Measurements from ENCODE around the gene AK5. TPM values are rescaled to one million over a fixed set of nuclear protein-coding genes. Genes with fewer than 3 reads are reported as not detected.

AK5 gene
- total and polyA plus RNA-seq, 2 experiments from 2014 or later = 8.8 to 12.2 TPM

- TF ChIP-seq REST (IDR thresholded peaks at IDR 0.05; ENCODE audit: unreplicated experiment) = no peak
Measured at GRCh38 chr1:77401384-77401783, 119.6 kb downstream of the AK5 start (continued).

DNA sequence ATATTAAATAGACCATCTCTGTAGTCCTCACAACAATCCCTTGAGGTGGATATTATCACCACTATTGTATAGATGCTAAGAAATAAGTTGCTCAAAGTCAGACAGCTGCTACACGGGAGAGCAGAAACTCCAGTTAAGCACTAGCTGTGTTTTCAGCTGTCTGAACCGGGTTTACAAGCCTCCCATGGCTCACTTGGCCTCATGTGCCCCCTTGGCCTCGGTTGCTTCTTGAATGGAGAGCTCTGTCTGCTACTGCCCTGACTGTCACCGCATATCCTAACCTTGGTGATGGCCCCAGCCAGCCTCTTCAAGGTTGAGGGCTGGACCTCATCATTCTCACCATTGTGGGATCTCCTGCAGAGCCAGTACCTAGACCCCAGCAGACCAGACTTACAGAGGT lies 123.4 kb downstream of the AK5 start:
- no peaks in the 10 kb centered on the region for H3K4me1 ChIP-seq (ENCODE audit: insufficient read depth)
- DNase-seq (ENCODE audit: low spot score) = no peak
- no peaks in the 10 kb centered on the region; the same call in 2 of the 3 replicates for H3K9me3 Mint-ChIP-seq
- no peak overlapping the region for H3K27ac ChIP-seq (ENCODE audit: low read depth)
- no peak overlapping the region for H2AFZ ChIP-seq
- no peaks in the 10 kb centered on the region for H3K36me3 ChIP-seq (ENCODE audit: insufficient read depth)
- H3K4me2 ChIP-seq = no peak overlapping the region
- H3K27me3 ChIP-seq (ENCODE audit: insufficient read depth) = no peaks in the 10 kb centered on the region
- no peaks in the 10 kb centered on the region for H3K36me3 Mint-ChIP-seq (ENCODE audit: low read depth)
- no peaks in the 10 kb centered on the region for H4K20me1 ChIP-seq (replicated peaks; ENCODE audit: insufficient read depth)
- H3K27ac Mint-ChIP-seq = no peak overlapping the region
- H3K9me2 ChIP-seq (ENCODE audit: insufficient read depth) = no peaks in the 10 kb centered on the region
- no peak overlapping the region for H3K4me3 ChIP-seq
- ATAC-seq = no peak
- no peaks in the 10 kb centered on the region for H3K4me1 Mint-ChIP-seq
- no peaks in the 10 kb centered on the region for H3K27me3 Mint-ChIP-seq (ENCODE audit: insufficient read depth, low read depth, poor library complexity)
- no peak overlapping the region for H3K4me3 Mint-ChIP-seq
- no peaks in the 10 kb centered on the region for H3K79me2 ChIP-seq (replicated peaks; ENCODE audit: insufficient read depth)
- no peaks in the 10 kb centered on the region for H3F3A ChIP-seq (replicated peaks; ENCODE audit: low read depth)
- TF ChIP-seq, protein P1, sequence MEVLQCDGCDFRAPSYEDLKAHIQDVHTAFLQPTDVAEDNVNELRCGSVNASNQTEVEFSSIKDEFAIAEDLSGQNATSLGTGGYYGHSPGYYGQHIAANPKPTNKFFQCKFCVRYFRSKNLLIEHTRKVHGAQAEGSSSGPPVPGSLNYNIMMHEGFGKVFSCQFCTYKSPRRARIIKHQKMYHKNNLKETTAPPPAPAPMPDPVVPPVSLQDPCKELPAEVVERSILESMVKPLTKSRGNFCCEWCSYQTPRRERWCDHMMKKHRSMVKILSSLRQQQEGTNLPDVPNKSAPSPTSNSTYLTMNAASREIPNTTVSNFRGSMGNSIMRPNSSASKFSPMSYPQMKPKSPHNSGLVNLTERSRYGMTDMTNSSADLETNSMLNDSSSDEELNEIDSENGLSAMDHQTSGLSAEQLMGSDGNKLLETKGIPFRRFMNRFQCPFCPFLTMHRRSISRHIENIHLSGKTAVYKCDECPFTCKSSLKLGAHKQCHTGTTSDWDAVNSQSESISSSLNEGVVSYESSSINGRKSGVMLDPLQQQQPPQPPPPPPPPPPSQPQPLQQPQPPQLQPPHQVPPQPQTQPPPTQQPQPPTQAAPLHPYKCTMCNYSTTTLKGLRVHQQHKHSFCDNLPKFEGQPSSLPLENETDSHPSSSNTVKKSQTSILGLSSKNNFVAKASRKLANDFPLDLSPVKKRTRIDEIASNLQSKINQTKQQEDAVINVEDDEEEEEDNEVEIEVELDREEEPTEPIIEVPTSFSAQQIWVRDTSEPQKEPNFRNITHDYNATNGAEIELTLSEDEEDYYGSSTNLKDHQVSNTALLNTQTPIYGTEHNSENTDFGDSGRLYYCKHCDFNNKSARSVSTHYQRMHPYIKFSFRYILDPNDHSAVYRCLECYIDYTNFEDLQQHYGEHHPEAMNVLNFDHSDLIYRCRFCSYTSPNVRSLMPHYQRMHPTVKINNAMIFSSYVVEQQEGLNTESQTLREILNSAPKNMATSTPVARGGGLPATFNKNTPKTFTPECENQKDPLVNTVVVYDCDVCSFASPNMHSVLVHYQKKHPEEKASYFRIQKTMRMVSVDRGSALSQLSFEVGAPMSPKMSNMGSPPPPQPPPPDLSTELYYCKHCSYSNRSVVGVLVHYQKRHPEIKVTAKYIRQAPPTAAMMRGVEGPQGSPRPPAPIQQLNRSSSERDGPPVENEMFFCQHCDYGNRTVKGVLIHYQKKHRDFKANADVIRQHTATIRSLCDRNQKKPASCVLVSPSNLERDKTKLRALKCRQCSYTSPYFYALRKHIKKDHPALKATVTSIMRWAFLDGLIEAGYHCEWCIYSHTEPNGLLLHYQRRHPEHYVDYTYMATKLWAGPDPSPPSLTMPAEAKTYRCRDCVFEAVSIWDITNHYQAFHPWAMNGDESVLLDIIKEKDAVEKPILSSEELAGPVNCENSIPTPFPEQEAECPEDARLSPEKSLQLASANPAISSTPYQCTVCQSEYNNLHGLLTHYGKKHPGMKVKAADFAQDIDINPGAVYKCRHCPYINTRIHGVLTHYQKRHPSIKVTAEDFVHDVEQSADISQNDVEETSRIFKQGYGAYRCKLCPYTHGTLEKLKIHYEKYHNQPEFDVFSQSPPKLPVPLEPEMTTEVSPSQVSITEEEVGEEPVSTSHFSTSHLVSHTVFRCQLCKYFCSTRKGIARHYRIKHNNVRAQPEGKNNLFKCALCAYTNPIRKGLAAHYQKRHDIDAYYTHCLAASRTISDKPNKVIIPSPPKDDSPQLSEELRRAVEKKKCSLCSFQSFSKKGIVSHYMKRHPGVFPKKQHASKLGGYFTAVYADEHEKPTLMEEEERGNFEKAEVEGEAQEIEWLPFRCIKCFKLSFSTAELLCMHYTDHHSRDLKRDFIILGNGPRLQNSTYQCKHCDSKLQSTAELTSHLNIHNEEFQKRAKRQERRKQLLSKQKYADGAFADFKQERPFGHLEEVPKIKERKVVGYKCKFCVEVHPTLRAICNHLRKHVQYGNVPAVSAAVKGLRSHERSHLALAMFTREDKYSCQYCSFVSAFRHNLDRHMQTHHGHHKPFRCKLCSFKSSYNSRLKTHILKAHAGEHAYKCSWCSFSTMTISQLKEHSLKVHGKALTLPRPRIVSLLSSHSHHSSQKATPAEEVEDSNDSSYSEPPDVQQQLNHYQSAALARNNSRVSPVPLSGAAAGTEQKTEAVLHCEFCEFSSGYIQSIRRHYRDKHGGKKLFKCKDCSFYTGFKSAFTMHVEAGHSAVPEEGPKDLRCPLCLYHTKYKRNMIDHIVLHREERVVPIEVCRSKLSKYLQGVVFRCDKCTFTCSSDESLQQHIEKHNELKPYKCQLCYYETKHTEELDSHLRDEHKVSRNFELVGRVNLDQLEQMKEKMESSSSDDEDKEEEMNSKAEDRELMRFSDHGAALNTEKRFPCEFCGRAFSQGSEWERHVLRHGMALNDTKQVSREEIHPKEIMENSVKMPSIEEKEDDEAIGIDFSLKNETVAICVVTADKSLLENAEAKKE (CRISPR knock-in tag; IDR thresholded peaks at IDR 0.05) = no peak
- TF ChIP-seq POLR2AphosphoS5 (IDR thresholded peaks at IDR 0.05; ENCODE audit: low read depth) (no peak), ZNF114 (CRISPR knock-in tag; IDR thresholded peaks at IDR 0.05) (no peak), ZNF331 (CRISPR knock-in tag; IDR thresholded peaks at IDR 0.05; ENCODE audit: low read depth) (no peak), NANOG (IDR thresholded peaks at IDR 0.05; ENCODE audit: borderline replicate concordance) (no peak), EZH2phosphoT487 (IDR thresholded peaks at IDR 0.05; ENCODE audit: unreplicated experiment) (no peak), CTCF (conservative IDR thresholded peaks at IDR 0.05; ENCODE audit: low read depth in 2 of 2) (no peak), REST (IDR thresholded peaks at IDR 0.05; ENCODE audit: unreplicated experiment) (no peak)
- TF ChIP-seq, protein P2, sequence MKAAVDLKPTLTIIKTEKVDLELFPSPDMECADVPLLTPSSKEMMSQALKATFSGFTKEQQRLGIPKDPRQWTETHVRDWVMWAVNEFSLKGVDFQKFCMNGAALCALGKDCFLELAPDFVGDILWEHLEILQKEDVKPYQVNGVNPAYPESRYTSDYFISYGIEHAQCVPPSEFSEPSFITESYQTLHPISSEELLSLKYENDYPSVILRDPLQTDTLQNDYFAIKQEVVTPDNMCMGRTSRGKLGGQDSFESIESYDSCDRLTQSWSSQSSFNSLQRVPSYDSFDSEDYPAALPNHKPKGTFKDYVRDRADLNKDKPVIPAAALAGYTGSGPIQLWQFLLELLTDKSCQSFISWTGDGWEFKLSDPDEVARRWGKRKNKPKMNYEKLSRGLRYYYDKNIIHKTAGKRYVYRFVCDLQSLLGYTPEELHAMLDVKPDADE (IDR thresholded peaks at IDR 0.05) = no peak

Measured in GM23338 (cell line).